Measurements from ENCODE around the gene KDM5B.

DNA sequence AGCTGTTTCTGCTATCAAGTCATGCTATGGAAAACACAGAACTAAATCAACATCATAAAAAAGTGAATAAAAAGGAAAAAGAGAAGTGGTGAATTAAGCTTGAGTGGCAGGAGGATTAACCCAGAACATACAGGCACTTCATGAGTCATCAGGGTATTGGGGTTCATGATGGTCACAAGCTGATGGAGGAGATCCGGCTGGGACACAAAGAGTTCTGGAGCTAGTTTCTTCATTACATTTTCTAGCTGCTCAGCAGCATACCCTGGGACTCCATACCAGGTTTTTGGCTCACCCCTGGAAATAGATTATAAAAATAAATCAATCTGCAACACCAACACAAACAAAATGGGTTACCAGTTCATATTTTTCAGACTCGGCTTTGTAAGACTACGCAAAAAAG is 55.4 kb downstream of the KDM5B start:
- no peak for TF ChIP-seq POLR2A (IDR thresholded peaks at IDR 0.05; ENCODE audit: low read depth, low read length)
- TF ChIP-seq TAF1 (IDR thresholded peaks at IDR 0.05; ENCODE audit: borderline replicate concordance, low read depth, low read length), result no peak
- TF ChIP-seq POLR2AphosphoS5 (IDR thresholded peaks at IDR 0.05; ENCODE audit: low read depth, low read length), result no peak

All from GM12892 (cell line).